Measurements from ENCODE around the gene CASZ1. TPM values are rescaled to one million over a fixed set of nuclear protein-coding genes. Genes with fewer than 3 reads are reported as not detected.

The CASZ1 gene
- total RNA-seq, 1 donor from 2014 or later: 4.0 TPM

DNA sequence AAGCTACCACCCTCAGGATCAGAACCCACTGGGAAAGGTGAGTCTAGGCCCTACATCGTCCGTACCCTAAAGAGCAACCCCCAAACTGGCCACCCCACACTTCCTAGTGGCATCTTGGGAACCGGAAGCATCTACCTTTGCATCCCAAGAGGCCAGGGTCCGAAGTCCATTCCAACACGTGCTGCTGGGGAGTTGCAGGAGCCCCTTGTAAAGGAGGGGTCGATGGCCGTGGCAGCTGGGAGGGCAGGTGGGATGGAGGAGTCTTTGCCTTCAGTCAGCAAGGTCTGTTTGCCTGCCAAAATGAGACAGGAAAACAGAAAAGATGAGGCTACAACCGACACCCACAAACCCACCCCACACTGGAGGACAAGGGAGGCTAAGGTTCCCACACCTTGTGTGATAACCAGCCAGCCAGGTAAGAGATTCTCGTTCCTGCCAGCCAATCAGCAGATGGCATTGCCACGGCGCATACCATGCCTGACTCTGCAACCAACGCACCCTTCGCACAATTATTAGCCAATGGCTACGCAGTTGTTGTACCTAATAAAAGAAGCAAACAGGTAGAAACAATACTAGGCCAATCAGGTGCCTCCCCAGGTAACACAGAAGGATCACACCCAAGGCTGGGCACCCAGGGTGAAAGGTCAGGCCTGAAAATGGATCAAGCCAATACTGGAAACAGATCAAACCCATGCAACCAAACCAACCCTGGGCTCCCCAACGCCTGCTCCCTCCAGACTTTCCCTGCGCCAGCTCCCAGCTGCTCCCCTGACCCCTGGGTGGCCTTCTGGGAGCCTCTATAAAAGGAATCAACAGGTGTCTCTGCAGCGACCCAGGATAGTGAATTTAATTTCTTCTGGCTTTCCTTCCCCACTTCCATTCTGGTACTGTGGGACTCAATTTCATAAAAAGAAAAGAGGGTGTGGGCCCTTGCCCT, 35.6 kb downstream of the CASZ1 start:
- Histone ChIP-seq H2AFZ (ENCODE audit: low read depth, low read length) (no peak overlapping the region), H3K4me1 (ENCODE audit: insufficient read depth, low read length) (no peaks in the 10 kb centered on the region), H3K27me3 (ENCODE audit: insufficient read depth, low read length) (no peaks in the 10 kb centered on the region), H3K9ac (ENCODE audit: low read length) (no peak overlapping the region), H3K9me3 (ENCODE audit: insufficient read depth, low read depth, low read length) (no peaks in the 10 kb centered on the region), H3K36me3 (ENCODE audit: insufficient read depth, low read length) (no peaks in the 10 kb centered on the region), H4K20me1 (ENCODE audit: insufficient read depth, low read length) (no peaks in the 10 kb centered on the region), H3K27ac (ENCODE audit: low read depth, low read length) (no peak overlapping the region), H3K4me3 (ENCODE audit: insufficient read depth, low read depth, low read length) (no peak overlapping the region), H3K79me2 (ENCODE audit: insufficient read depth, low read length) (no peaks in the 10 kb centered on the region), H3K4me2 (ENCODE audit: low read length) (no peak overlapping the region)
- TF ChIP-seq, protein P1, sequence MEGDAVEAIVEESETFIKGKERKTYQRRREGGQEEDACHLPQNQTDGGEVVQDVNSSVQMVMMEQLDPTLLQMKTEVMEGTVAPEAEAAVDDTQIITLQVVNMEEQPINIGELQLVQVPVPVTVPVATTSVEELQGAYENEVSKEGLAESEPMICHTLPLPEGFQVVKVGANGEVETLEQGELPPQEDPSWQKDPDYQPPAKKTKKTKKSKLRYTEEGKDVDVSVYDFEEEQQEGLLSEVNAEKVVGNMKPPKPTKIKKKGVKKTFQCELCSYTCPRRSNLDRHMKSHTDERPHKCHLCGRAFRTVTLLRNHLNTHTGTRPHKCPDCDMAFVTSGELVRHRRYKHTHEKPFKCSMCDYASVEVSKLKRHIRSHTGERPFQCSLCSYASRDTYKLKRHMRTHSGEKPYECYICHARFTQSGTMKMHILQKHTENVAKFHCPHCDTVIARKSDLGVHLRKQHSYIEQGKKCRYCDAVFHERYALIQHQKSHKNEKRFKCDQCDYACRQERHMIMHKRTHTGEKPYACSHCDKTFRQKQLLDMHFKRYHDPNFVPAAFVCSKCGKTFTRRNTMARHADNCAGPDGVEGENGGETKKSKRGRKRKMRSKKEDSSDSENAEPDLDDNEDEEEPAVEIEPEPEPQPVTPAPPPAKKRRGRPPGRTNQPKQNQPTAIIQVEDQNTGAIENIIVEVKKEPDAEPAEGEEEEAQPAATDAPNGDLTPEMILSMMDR (IDR thresholded peaks at IDR 0.05; ENCODE audit: insufficient read depth, low read depth, low read length): no peak
- no peak for TF ChIP-seq EZH2 (IDR thresholded peaks at IDR 0.05; ENCODE audit: insufficient read depth, low read length)
- Mint-ChIP-seq H3K36me3 (ENCODE audit: low read depth, unreplicated experiment) (peaks cover 2% of the 10 kb centered on the region), H3K4me3 (ENCODE audit: unreplicated experiment) (no peak overlapping the region), H3K4me1 (ENCODE audit: low read depth, unreplicated experiment) (no peaks in the 10 kb centered on the region), H3K9me3 (ENCODE audit: unreplicated experiment) (peaks cover 1% of the 10 kb centered on the region), H3K27ac (ENCODE audit: unreplicated experiment) (no peak overlapping the region), H3K27me3 (ENCODE audit: low read depth, unreplicated experiment) (peaks cover 52% of the 10 kb centered on the region)
- DNase-seq (ENCODE audit: low read depth) (no peak), FAIRE-seq (no peak)

DNA sequence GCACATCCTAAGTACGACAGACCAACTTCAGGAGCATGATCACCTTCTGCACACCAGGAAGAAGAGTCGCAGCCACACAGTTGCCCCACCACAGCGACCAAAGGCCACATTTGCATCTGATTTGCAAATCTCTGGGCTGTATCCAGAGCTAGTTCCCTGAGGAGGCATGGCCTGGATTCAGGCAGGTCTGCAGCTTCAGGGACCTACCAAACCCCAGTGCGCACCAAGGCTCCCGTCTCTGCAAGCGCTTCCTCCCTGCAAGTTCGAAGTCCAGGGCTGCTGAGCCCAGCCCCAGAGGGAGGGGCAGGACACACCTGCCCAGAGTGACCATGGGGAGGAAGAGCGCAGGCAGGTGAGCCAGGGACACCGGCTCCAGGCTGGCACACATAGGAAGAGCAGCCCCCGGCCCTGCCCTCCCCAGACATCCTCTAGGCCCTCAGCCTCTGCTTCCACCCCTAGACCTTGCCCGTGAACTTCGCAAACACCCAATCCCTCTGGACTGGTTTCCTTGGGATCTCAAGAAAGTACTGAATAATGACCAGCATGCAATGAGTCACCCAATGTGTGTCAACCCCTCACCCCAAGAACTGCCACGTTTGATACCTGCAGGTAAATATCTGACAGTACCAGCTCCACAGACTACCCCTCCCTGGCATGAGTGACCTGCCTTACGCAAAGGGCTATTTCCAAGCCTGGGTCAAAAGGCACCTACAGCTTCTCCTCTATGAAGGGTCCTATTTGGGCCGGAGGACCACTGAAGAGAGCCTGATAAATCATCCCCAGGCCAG, 36.8 kb downstream of the CASZ1 start:
- DNase-seq (ENCODE audit: low read depth) (no peak), FAIRE-seq (no peak)
- H3K9me3 Mint-ChIP-seq (ENCODE audit: unreplicated experiment): peaks cover 1% of the 10 kb centered on the region
- Histone ChIP-seq H3K9me3 (ENCODE audit: insufficient read depth, low read depth, low read length) (no peaks in the 10 kb centered on the region), H3K9ac (ENCODE audit: low read length) (no peak overlapping the region), H3K4me3 (ENCODE audit: insufficient read depth, low read depth, low read length) (no peak overlapping the region), H2AFZ (ENCODE audit: low read depth, low read length) (no peak overlapping the region), H3K36me3 (ENCODE audit: insufficient read depth, low read length) (no peaks in the 10 kb centered on the region), H3K27me3 (ENCODE audit: insufficient read depth, low read length) (no peaks in the 10 kb centered on the region), H3K27ac (ENCODE audit: low read depth, low read length) (no peak overlapping the region), H3K79me2 (ENCODE audit: insufficient read depth, low read length) (no peaks in the 10 kb centered on the region), H4K20me1 (ENCODE audit: insufficient read depth, low read length) (no peaks in the 10 kb centered on the region), H3K4me2 (ENCODE audit: low read length) (no peak overlapping the region), H3K4me1 (ENCODE audit: insufficient read depth, low read length) (no peaks in the 10 kb centered on the region)
- no peak overlapping the region for H3K4me3 Mint-ChIP-seq (ENCODE audit: unreplicated experiment)
- peaks cover 2% of the 10 kb centered on the region for H3K36me3 Mint-ChIP-seq (ENCODE audit: low read depth, unreplicated experiment)
- H3K27ac Mint-ChIP-seq (ENCODE audit: unreplicated experiment): peak overlapping the region; percentile 30
- H3K27me3 Mint-ChIP-seq (ENCODE audit: low read depth, unreplicated experiment): peaks cover 46% of the 10 kb centered on the region
- TF ChIP-seq, protein P1 (IDR thresholded peaks at IDR 0.05; ENCODE audit: insufficient read depth, low read depth, low read length): no peak
- TF ChIP-seq EZH2 (IDR thresholded peaks at IDR 0.05; ENCODE audit: insufficient read depth, low read length): no peak
- H3K4me1 Mint-ChIP-seq (ENCODE audit: low read depth, unreplicated experiment): no peaks in the 10 kb centered on the region
